Measurements from ENCODE around the gene FRMD4A. TPM values are rescaled to one million over a fixed set of nuclear protein-coding genes. Genes with fewer than 3 reads are reported as not detected.

The FRMD4A gene
- total RNA-seq, 1 experiment from 2014 or later, result 7.1 TPM

GRCh38 chr10:13634207-13634606 is 696.5 kb downstream of the FRMD4A start:
- ChIA-PET POLR2A (ENCODE audit: unreplicated experiment) (no interaction called here), CTCF (no interaction called here)
- no peak overlapping the region for H3K4me2 ChIP-seq (ENCODE audit: low read length)
- H3K9me3 ChIP-seq (ENCODE audit: low read length), result no peaks in the 10 kb centered on the region
- H3K36me3 ChIP-seq (ENCODE audit: low read depth, low read length), result no peaks in the 10 kb centered on the region
- H3K4me1 ChIP-seq (ENCODE audit: insufficient read depth, low read length), result peaks cover 15% of the 10 kb centered on the region
- no peak for ATAC-seq
- DNase-seq, result no peak
- H2AFZ ChIP-seq (ENCODE audit: low read length), result no peak overlapping the region
- no peaks in the 10 kb centered on the region for H3K9me2 ChIP-seq (replicated peaks; ENCODE audit: low read length)
- H4K20me1 ChIP-seq (ENCODE audit: low read length), result no peaks in the 10 kb centered on the region
- TF ChIP-seq EZH2 (IDR thresholded peaks at IDR 0.05; ENCODE audit: low read length, unreplicated experiment) (no peak), EZH2phosphoT487 (IDR thresholded peaks at IDR 0.05; ENCODE audit: borderline replicate concordance, low read length) (no peak)
- TF ChIP-seq, protein P1, sequence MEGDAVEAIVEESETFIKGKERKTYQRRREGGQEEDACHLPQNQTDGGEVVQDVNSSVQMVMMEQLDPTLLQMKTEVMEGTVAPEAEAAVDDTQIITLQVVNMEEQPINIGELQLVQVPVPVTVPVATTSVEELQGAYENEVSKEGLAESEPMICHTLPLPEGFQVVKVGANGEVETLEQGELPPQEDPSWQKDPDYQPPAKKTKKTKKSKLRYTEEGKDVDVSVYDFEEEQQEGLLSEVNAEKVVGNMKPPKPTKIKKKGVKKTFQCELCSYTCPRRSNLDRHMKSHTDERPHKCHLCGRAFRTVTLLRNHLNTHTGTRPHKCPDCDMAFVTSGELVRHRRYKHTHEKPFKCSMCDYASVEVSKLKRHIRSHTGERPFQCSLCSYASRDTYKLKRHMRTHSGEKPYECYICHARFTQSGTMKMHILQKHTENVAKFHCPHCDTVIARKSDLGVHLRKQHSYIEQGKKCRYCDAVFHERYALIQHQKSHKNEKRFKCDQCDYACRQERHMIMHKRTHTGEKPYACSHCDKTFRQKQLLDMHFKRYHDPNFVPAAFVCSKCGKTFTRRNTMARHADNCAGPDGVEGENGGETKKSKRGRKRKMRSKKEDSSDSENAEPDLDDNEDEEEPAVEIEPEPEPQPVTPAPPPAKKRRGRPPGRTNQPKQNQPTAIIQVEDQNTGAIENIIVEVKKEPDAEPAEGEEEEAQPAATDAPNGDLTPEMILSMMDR (conservative IDR thresholded peaks at IDR 0.05; ENCODE audit: low read depth, low read length), result no peak
- BruUV-seq (replicated peaks), result no TSS peak
- no peak overlapping the region for H3K4me3 ChIP-seq (ENCODE audit: low read length)
- no peaks in the 10 kb centered on the region for H3K79me2 ChIP-seq (ENCODE audit: low read length)
- H3K9ac ChIP-seq (ENCODE audit: low read length), result no peak overlapping the region
- H3K27me3 ChIP-seq (ENCODE audit: low read length), result no peaks in the 10 kb centered on the region
- H3K27ac ChIP-seq (ENCODE audit: low read length), result no peak overlapping the region
- H3F3A ChIP-seq (ENCODE audit: low read length, unreplicated experiment), result no peaks in the 10 kb centered on the region
- intact Hi-C loops (cut with micrococcal nuclease), result no loop called here

GRCh38 chr10:13633689-13634088 is 697.0 kb downstream of the FRMD4A start:
- no peaks in the 10 kb centered on the region for H3K79me2 ChIP-seq (ENCODE audit: low read length)
- peaks cover 15% of the 10 kb centered on the region for H3K4me1 ChIP-seq (ENCODE audit: insufficient read depth, low read length)
- no peak overlapping the region for H3K27ac ChIP-seq (ENCODE audit: low read length)
- H2AFZ ChIP-seq (ENCODE audit: low read length), result no peak overlapping the region
- no peaks in the 10 kb centered on the region for H3K27me3 ChIP-seq (ENCODE audit: low read length)
- no peaks in the 10 kb centered on the region for H3K9me2 ChIP-seq (replicated peaks; ENCODE audit: low read length)
- ChIA-PET CTCF (no interaction called here), POLR2A (ENCODE audit: unreplicated experiment) (no interaction called here)
- no peak overlapping the region for H3K4me3 ChIP-seq (ENCODE audit: low read length)
- no peaks in the 10 kb centered on the region for H3K36me3 ChIP-seq (ENCODE audit: low read depth, low read length)
- no peaks in the 10 kb centered on the region for H3K9me3 ChIP-seq (ENCODE audit: low read length)
- no peaks in the 10 kb centered on the region for H3F3A ChIP-seq (ENCODE audit: low read length, unreplicated experiment)
- no TSS peak for BruUV-seq (replicated peaks)
- H3K9ac ChIP-seq (ENCODE audit: low read length), result no peak overlapping the region
- no peak for ATAC-seq
- no peaks in the 10 kb centered on the region for H4K20me1 ChIP-seq (ENCODE audit: low read length)
- TF ChIP-seq EZH2phosphoT487 (IDR thresholded peaks at IDR 0.05; ENCODE audit: borderline replicate concordance, low read length), result no peak
- TF ChIP-seq, protein P1 (conservative IDR thresholded peaks at IDR 0.05; ENCODE audit: low read depth, low read length), result no peak
- TF ChIP-seq EZH2 (IDR thresholded peaks at IDR 0.05; ENCODE audit: low read length, unreplicated experiment), result no peak
- no peak for DNase-seq
- intact Hi-C loops (cut with micrococcal nuclease), result no loop called here
- no peak overlapping the region for H3K4me2 ChIP-seq (ENCODE audit: low read length)

GRCh38 chr10:13632884-13633440 is 697.8 kb downstream of the FRMD4A start:
- intact Hi-C loops (cut with micrococcal nuclease), result no loop called here
- CTCF ChIA-PET, result no interaction called here
- no peaks in the 10 kb centered on the region for H3K27me3 ChIP-seq (ENCODE audit: low read length)

More at GRCh38 chr10:13632884-13633440, 697.8 kb downstream of the FRMD4A start:
- Histone ChIP-seq H3F3A (ENCODE audit: low read length, unreplicated experiment) (no peaks in the 10 kb centered on the region), H3K9ac (ENCODE audit: low read length) (no peak overlapping the region), H3K9me2 (replicated peaks; ENCODE audit: low read length) (no peaks in the 10 kb centered on the region), H3K4me2 (ENCODE audit: low read length) (no peak overlapping the region), H3K36me3 (ENCODE audit: low read depth, low read length) (no peaks in the 10 kb centered on the region), H3K4me3 (ENCODE audit: low read length) (no peak overlapping the region), H4K20me1 (ENCODE audit: low read length) (no peaks in the 10 kb centered on the region), H3K4me1 (ENCODE audit: insufficient read depth, low read length) (peaks cover 14% of the 10 kb centered on the region), H3K9me3 (ENCODE audit: low read length) (no peaks in the 10 kb centered on the region), H2AFZ (ENCODE audit: low read length) (no peak overlapping the region), H3K27ac (ENCODE audit: low read length) (no peak overlapping the region), H3K79me2 (ENCODE audit: low read length) (no peaks in the 10 kb centered on the region)
- POLR2A ChIA-PET (ENCODE audit: unreplicated experiment), result no interaction called here
- no peak for ATAC-seq
- no peak for DNase-seq
- no TSS peak for BruUV-seq (replicated peaks)
- TF ChIP-seq, protein P1 (conservative IDR thresholded peaks at IDR 0.05; ENCODE audit: low read depth, low read length), result no peak
- TF ChIP-seq EZH2 (IDR thresholded peaks at IDR 0.05; ENCODE audit: low read length, unreplicated experiment), result no peak
- TF ChIP-seq EZH2phosphoT487 (IDR thresholded peaks at IDR 0.05; ENCODE audit: borderline replicate concordance, low read length), result no peak
